ENCODE data around the gene EIF4G1.

Gene EIF4G1

GRCh38 chr3:184361532-184361931 is 47.1 kb downstream of the EIF4G1 start, which contains the start of the genes CLCN2 and POLR2H:
Gene CLCN2 (minus strand): TSS chr3:184361605. CDS start chr3:184361479, 126 bp downstream.
Gene POLR2H (plus strand): TSS chr3:184361710. CDS start chr3:184363493, 1,783 bp downstream.
- H3K27ac ChIP-seq: peak within 1 kb of the TSS; percentile 97 to 98
- no peak for TF ChIP-seq CTCF (IDR thresholded peaks at IDR 0.05)
- H3K9me3 ChIP-seq: no peaks in the 10 kb centered on the region
- H3K27me3 ChIP-seq: no peaks in the 10 kb centered on the region
- peak within 1 kb of the TSS; percentile 69 to 96 for H3K4me3 ChIP-seq
- intact Hi-C loops (cut with DNase I; ENCODE audit: low total_unique reads): no loop called here
- H3K4me1 ChIP-seq: peaks cover 0 to 35% (median 18%) of the 10 kb centered on the region in 4 donors
- DNase-seq: peak; percentile 37 to 77
- H3K36me3 ChIP-seq: peaks cover 0 to 33% (median 5%) of the 10 kb centered on the region in 3 donors

GRCh38 chr3:184361932-184362667 is 47.7 kb downstream of the EIF4G1 start:
- H3K36me3 ChIP-seq: peaks cover 0 to 34% (median 9%) of the 10 kb centered on the region in 3 donors
- peak; percentile 78 to 88 for DNase-seq
- H3K27me3 ChIP-seq: no peaks in the 10 kb centered on the region
- peak overlapping the region; percentile 97 to 98 for H3K27ac ChIP-seq
- TF ChIP-seq CTCF (IDR thresholded peaks at IDR 0.05): no peak
- H3K4me3 ChIP-seq: peak overlapping the region; percentile 69 to 96
- H3K4me1 ChIP-seq: peaks cover 0 to 35% (median 18%) of the 10 kb centered on the region in 4 donors
- no peaks in the 10 kb centered on the region for H3K9me3 ChIP-seq
- intact Hi-C loops (cut with DNase I; ENCODE audit: low total_unique reads): loop anchor here (2.0 kb wide), 1 partner anchor 25 kb away; the partner anchor contains the start of gene FAM131A

- H3K36me3 ChIP-seq: peaks cover 0 to 32% (median 9%) of the 10 kb centered on the region in 3 donors
- intact Hi-C loops (cut with DNase I; ENCODE audit: low total_unique reads): loop anchor here (2.0 kb wide), 1 partner anchor 26 kb away; the partner anchor contains the start of gene FAM131A
- peak overlapping the region; percentile 69 to 96 for H3K4me3 ChIP-seq
- H3K27ac ChIP-seq: peak overlapping the region; percentile 97 to 98
- H3K27me3 ChIP-seq: no peaks in the 10 kb centered on the region
- DNase-seq: peak; percentile 93 to 98
- H3K4me1 ChIP-seq: peaks cover 0 to 35% (median 19%) of the 10 kb centered on the region in 4 donors
- no peaks in the 10 kb centered on the region for H3K9me3 ChIP-seq
- peak; percentile 45 to 46 for TF ChIP-seq CTCF (IDR thresholded peaks at IDR 0.05)
Measured at GRCh38 chr3:184362668-184363546, 48.5 kb downstream of the EIF4G1 start.

GRCh38 chr3:184366619-184367289 is 52.3 kb downstream of the EIF4G1 start:
- Histone ChIP-seq H3K27ac (no peak overlapping the region), H3K9me3 (no peaks in the 10 kb centered on the region), H3K36me3 (peaks cover 0 to 32% (median 9%) of the 10 kb centered on the region in 3 donors), H3K27me3 (no peaks in the 10 kb centered on the region), H3K4me1 (peaks cover 0 to 46% (median 33%) of the 10 kb centered on the region in 4 donors), H3K4me3 (no peak overlapping the region)
- no peak for TF ChIP-seq CTCF (IDR thresholded peaks at IDR 0.05)
- intact Hi-C loops (cut with DNase I; ENCODE audit: low total_unique reads): no loop called here
- DNase-seq: no peak

- peak in 1 of 2 donors; percentile 61 for DNase-seq
- H3K9me3 ChIP-seq: no peaks in the 10 kb centered on the region
- H3K4me3 ChIP-seq: no peak overlapping the region
- peaks cover 0 to 50% (median 33%) of the 10 kb centered on the region in 4 donors for H3K4me1 ChIP-seq
- intact Hi-C loops (cut with DNase I; ENCODE audit: low total_unique reads): no loop called here
- no peaks in the 10 kb centered on the region for H3K27me3 ChIP-seq
- H3K36me3 ChIP-seq: peaks cover 0 to 32% (median 9%) of the 10 kb centered on the region in 3 donors
- H3K27ac ChIP-seq: peak overlapping the region in 1 of 2 donors; percentile 63
- no peak for TF ChIP-seq CTCF (IDR thresholded peaks at IDR 0.05)
Measured at GRCh38 chr3:184368116-184368515, 53.7 kb downstream of the EIF4G1 start.

All from tibial artery (tissue), 4 donors.